Measurements from ENCODE around the gene FEZF1. TPM values are rescaled to one million over a fixed set of nuclear protein-coding genes. Genes with fewer than 3 reads are reported as not detected.

FEZF1 gene
- total RNA-seq, 1 experiment from 2014 or later = 114 TPM

DNA sequence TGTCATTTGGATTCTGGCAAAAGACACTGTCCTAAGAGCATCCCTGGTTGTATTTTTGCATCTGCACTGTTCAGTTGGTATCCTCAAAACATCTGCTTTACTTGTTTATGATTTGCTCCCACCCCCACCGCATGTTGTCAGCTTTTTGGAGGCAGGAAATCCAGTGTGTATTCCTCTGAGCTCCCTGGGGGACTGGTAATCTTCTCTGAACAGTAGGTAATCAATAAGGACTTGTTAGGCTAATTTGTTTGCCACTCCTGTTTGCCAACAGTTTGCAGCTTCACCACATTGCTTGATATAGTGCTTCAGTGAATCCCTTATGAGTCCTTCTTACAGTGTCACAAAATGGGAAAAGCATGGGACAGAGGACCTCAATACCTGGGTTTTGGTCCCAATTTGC is 49.1 kb downstream of the FEZF1 start:
- TF ChIP-seq, protein P1, sequence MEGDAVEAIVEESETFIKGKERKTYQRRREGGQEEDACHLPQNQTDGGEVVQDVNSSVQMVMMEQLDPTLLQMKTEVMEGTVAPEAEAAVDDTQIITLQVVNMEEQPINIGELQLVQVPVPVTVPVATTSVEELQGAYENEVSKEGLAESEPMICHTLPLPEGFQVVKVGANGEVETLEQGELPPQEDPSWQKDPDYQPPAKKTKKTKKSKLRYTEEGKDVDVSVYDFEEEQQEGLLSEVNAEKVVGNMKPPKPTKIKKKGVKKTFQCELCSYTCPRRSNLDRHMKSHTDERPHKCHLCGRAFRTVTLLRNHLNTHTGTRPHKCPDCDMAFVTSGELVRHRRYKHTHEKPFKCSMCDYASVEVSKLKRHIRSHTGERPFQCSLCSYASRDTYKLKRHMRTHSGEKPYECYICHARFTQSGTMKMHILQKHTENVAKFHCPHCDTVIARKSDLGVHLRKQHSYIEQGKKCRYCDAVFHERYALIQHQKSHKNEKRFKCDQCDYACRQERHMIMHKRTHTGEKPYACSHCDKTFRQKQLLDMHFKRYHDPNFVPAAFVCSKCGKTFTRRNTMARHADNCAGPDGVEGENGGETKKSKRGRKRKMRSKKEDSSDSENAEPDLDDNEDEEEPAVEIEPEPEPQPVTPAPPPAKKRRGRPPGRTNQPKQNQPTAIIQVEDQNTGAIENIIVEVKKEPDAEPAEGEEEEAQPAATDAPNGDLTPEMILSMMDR (conservative IDR thresholded peaks at IDR 0.05; ENCODE audit: low read depth, low read length) = no peak
- no peak for TF ChIP-seq EZH2 (IDR thresholded peaks at IDR 0.05; ENCODE audit: borderline replicate concordance, low read depth, low read length, poor library complexity, severe bottlenecking)
- POLR2A ChIA-PET (ENCODE audit: low non-redundant PET) = no interaction called here
- Histone ChIP-seq H3K27ac (ENCODE audit: low read depth, low read length, poor library complexity, severe bottlenecking) (peak overlapping the region; percentile 41), H3K9me3 (ENCODE audit: low read depth, low read length, poor library complexity, severe bottlenecking) (no peaks in the 10 kb centered on the region), H3K36me3 (ENCODE audit: insufficient read depth, low read length, poor library complexity, severe bottlenecking) (no peaks in the 10 kb centered on the region), H3K27me3 (replicated peaks; ENCODE audit: insufficient read depth, low read depth, low read length, poor library complexity) (no peaks in the 10 kb centered on the region), H3K4me3 (ENCODE audit: low read depth, low read length, poor library complexity, severe bottlenecking) (no peak overlapping the region), H3K4me1 (ENCODE audit: insufficient read depth, low read length, poor library complexity, severe bottlenecking) (peaks cover 38% of the 10 kb centered on the region)
- DNase-seq (ENCODE audit: low spot score) = peak; percentile 68
- CTCF ChIA-PET = interaction anchor here (0.6 kb wide), 1 partner anchor 789 kb away, joined by 3 read pairs; no protein-coding TSS in a partner anchor
- no TSS peak for BruUV-seq (replicated peaks)
- intact Hi-C loops (cut with micrococcal nuclease; ENCODE audit: unreplicated experiment) = no loop called here

Other genes with a start within 250 kb of the FEZF1 start
- gene AASS, start 160.5 kb downstream of the FEZF1 start, total RNA-seq (2021) = 38.8 and 44.4 TPM in 2 replicates

All from A673 (cell line).